Loucy (cell line): Measurements from ENCODE around the gene THPO.

Experiments
- CTCF ChIP-seq: fragments of 200-600 bp; sonication (generic); conservative IDR thresholded peaks from 2 replicates; pipeline ENCODE4 v1.5.1; 2014; ENCODE audit warnings: mild to moderate bottlenecking, antibody characterized with exemption, low read length
- EZH2phosphoT487 ChIP-seq: fragments of 200-600 bp; IDR thresholded peaks from 2 replicates; pipeline ENCODE4 v1.6.1; 2018; ENCODE audit warnings: antibody characterized with exemption, mild to moderate bottlenecking, moderate library complexity, borderline replicate concordance

GRCh38 chr3:184426691-184427141 lies 48.7 kb upstream of the THPO start:
- TF ChIP-seq CTCF (no peak), EZH2phosphoT487 (no peak)
